ENCODE data around the gene NFATC1.

- TF ChIP-seq CTCF (IDR thresholded peaks at IDR 0.05) (no peak), POLR2AphosphoS5 (IDR thresholded peaks at IDR 0.05) (no peak)
These were observed 60.6 kb downstream of the NFATC1 start for GRCh38 chr18:79456105-79456980.
